ENCODE data around the gene DNAJC10.
A peak's percentile ranks its signal among the peaks of the same experiment; 100 is the strongest.

The DNAJC10 gene

GRCh38 chr2:182784777-182785176, 68.7 kb downstream of the DNAJC10 start:
- Histone ChIP-seq H3K4me2 (ENCODE audit: low read length) (no peak overlapping the region), H3K4me1 (ENCODE audit: insufficient read depth, low read length, severe bottlenecking) (no peaks in the 10 kb centered on the region), H4K20me1 (ENCODE audit: insufficient read depth, low read length) (no peaks in the 10 kb centered on the region), H3K4me3 (ENCODE audit: low read depth, low read length, poor library complexity, severe bottlenecking) (no peak overlapping the region), H3F3A (ENCODE audit: insufficient read depth, low read length) (no peaks in the 10 kb centered on the region), H2AFZ (ENCODE audit: low read length) (no peak overlapping the region), H3K27ac (ENCODE audit: low read depth, low read length, poor library complexity, severe bottlenecking) (no peak overlapping the region), H3K27me3 (ENCODE audit: insufficient read depth, low read length) (no peaks in the 10 kb centered on the region), H3K36me3 (ENCODE audit: insufficient read depth, low read length) (peaks cover 9% of the 10 kb centered on the region), H3K9me2 (ENCODE audit: low read depth, low read length) (no peaks in the 10 kb centered on the region), H3K9ac (ENCODE audit: low read length) (no peak overlapping the region), H3K79me2 (ENCODE audit: insufficient read depth, low read length) (no peaks in the 10 kb centered on the region), H3K9me3 (ENCODE audit: low read length) (no peaks in the 10 kb centered on the region)
- TF ChIP-seq CTCF (IDR thresholded peaks at IDR 0.05; ENCODE audit: low read length): peak; percentile 54
- no peak for TF ChIP-seq EZH2 (IDR thresholded peaks at IDR 0.05; ENCODE audit: borderline replicate concordance, low read length)

- no peaks in the 10 kb centered on the region for H3F3A ChIP-seq (ENCODE audit: insufficient read depth, low read length)
- no peaks in the 10 kb centered on the region for H4K20me1 ChIP-seq (ENCODE audit: insufficient read depth, low read length)
- TF ChIP-seq CTCF (IDR thresholded peaks at IDR 0.05; ENCODE audit: low read length) (no peak), EZH2 (IDR thresholded peaks at IDR 0.05; ENCODE audit: borderline replicate concordance, low read length) (no peak)
- H3K9ac ChIP-seq (ENCODE audit: low read length): no peak overlapping the region
- no peak overlapping the region for H3K4me2 ChIP-seq (ENCODE audit: low read length)
- no peaks in the 10 kb centered on the region for H3K9me3 ChIP-seq (ENCODE audit: low read length)
- no peak overlapping the region for H3K27ac ChIP-seq (ENCODE audit: low read depth, low read length, poor library complexity, severe bottlenecking)
- H3K27me3 ChIP-seq (ENCODE audit: insufficient read depth, low read length): no peaks in the 10 kb centered on the region
- no peaks in the 10 kb centered on the region for H3K4me1 ChIP-seq (ENCODE audit: insufficient read depth, low read length, severe bottlenecking)
- H3K4me3 ChIP-seq (ENCODE audit: low read depth, low read length, poor library complexity, severe bottlenecking): no peak overlapping the region
- no peak overlapping the region for H2AFZ ChIP-seq (ENCODE audit: low read length)
- H3K79me2 ChIP-seq (ENCODE audit: insufficient read depth, low read length): no peaks in the 10 kb centered on the region
- H3K9me2 ChIP-seq (ENCODE audit: low read depth, low read length): no peaks in the 10 kb centered on the region
- H3K36me3 ChIP-seq (ENCODE audit: insufficient read depth, low read length): no peaks in the 10 kb centered on the region
Observed at GRCh38 chr2:182792441-182792840, 76.4 kb downstream of the DNAJC10 start.

GRCh38 chr2:182798736-182799135, 82.7 kb downstream of the DNAJC10 start:
- Histone ChIP-seq H2AFZ (ENCODE audit: low read length) (no peak overlapping the region), H3K9me2 (ENCODE audit: low read depth, low read length) (no peaks in the 10 kb centered on the region), H3K27me3 (ENCODE audit: insufficient read depth, low read length) (no peaks in the 10 kb centered on the region), H4K20me1 (ENCODE audit: insufficient read depth, low read length) (no peaks in the 10 kb centered on the region), H3K4me2 (ENCODE audit: low read length) (no peak overlapping the region), H3K9me3 (ENCODE audit: low read length) (no peaks in the 10 kb centered on the region), H3K79me2 (ENCODE audit: insufficient read depth, low read length) (no peaks in the 10 kb centered on the region), H3K36me3 (ENCODE audit: insufficient read depth, low read length) (no peaks in the 10 kb centered on the region), H3K9ac (ENCODE audit: low read length) (no peak overlapping the region), H3K27ac (ENCODE audit: low read depth, low read length, poor library complexity, severe bottlenecking) (no peak overlapping the region), H3F3A (ENCODE audit: insufficient read depth, low read length) (no peaks in the 10 kb centered on the region), H3K4me1 (ENCODE audit: insufficient read depth, low read length, severe bottlenecking) (no peaks in the 10 kb centered on the region), H3K4me3 (ENCODE audit: low read depth, low read length, poor library complexity, severe bottlenecking) (no peak overlapping the region)
- TF ChIP-seq EZH2 (IDR thresholded peaks at IDR 0.05; ENCODE audit: borderline replicate concordance, low read length) (no peak), CTCF (IDR thresholded peaks at IDR 0.05; ENCODE audit: low read length) (no peak)

All from OCI-LY1 (cell line).